Upper lobe of left lung (tissue), 4 donors: ENCODE results near the gene EYS.

Experiments used
- CTCF ChIP-seq, 6 experiments: fragments of 450-650 bp in 4 of 6; fragments of 200-600 bp in 2 of 6; sonication (generic) in 2 of 6; IDR thresholded peaks; one replicate each; pipeline ENCODE4 v1.5.1; 2016 to 2019; ENCODE audit warnings: antibody characterized with exemption in 6 of 6
- EP300 ChIP-seq, 4 donors: sonication (generic); formaldehyde crosslinking; IDR thresholded peaks; one replicate each; pipeline ENCODE4 v1.5.1; 2017; ENCODE audit warnings: antibody characterized with exemption in 4 of 4, control low read depth in 2 of 4
- POLR2A ChIP-seq, 4 donors: fragments of 450-650 bp; IDR thresholded peaks; one replicate each; pipeline ENCODE4 v1.5.1; 2016 to 2017; ENCODE audit warnings: antibody characterized with exemption in 4 of 4, mild to moderate bottlenecking in 2 of 4

DNA sequence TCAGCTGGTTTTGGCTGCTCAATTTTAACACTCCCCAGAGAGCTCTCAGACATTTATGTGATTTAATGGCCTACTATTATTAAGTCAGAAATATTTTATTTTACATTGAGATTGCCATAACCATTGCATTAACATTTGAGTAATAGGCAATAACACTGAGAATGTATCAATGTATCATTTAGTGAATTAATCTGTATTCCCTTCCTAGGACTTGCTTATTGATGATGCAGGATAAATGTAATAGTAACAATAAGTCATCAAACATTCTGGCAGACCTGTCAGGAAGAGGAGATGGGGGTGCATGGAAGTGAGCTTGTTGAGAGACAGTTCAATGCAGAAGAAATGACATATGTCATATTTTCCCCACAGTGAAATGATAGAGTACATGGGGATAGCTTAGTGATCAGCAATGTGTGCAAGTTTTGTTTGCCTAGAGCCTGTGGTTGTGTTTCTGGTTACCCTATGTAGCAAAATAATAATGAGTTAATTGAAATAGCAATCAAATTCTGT lies 458.9 kb downstream of the EYS start:
- TF ChIP-seq CTCF (IDR thresholded peaks at IDR 0.05) (no peak), POLR2A (IDR thresholded peaks at IDR 0.05) (no peak), EP300 (IDR thresholded peaks at IDR 0.05) (no peak)
